Sciatic nerve (tissue), 2 donors: Measurements from ENCODE around the gene DAZAP1. TPM values are rescaled to one million over a fixed set of nuclear protein-coding genes. Genes with fewer than 3 reads are reported as not detected.
"Not testable (repeated sequence)": the region's sequence is repeated elsewhere in the genome, so short reads cannot be mapped to it uniquely, and the experiment has no call there.

Experiments
- ATAC-seq: fragments of 200-7000 bp; cut with Tn5 transposase; one replicate; pipeline ENCODE4 v1.9.1; 2020; ENCODE audit warnings: mild to moderate bottlenecking, moderate library complexity
- DNase-seq: peaks from one replicate; pipeline ENCODE4 v3.0.0-alpha.2; 2020; ENCODE audit warnings: low spot score
- intact Hi-C: fragments of 100-400 bp; cut with DNase I; formaldehyde crosslinking; loops from one replicate; pipeline ENCODE4 v1.14.2; 2022
- total RNA-seq: library from RNA; stranded (reverse); fragmentation: NEBNext Ultra II Directional; extraction: Animal tissue kit (Norgen Biotek cat#: 25700); gene quantifications from one replicate; pipeline ENCODE4 v1.2.1, GENCODE V29; 2021
- donor health status: DM: no; HTN: no; CAD: no.
- donor health status: DM: no; HTN: no; CAD: no.

Gene DAZAP1
- total RNA-seq, 1 donor from 2014 or later: 75.7 TPM

DNA sequence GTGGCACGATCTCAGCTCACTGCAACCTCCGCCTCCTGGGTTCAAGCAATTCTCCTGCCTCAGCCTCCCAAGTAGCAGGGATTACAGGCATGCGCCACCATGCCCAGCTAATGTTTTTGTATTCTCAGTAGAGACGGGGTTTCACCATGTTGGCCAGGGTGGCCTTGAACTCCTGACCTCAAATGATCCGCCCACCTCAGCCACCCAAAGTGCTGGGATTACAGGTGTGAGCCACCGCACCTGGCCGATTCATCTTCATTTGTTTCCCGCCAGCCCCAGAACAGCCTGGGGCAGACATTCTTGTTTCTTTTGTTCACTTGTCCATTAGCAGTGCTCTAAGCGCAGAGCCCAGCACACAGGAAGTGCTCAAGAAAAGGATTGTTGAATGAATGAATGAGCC lies 69.7 kb downstream of the DAZAP1 start:
- ATAC-seq, intact Hi-C loops, DNase-seq: not testable (repeated sequence)

DNA sequence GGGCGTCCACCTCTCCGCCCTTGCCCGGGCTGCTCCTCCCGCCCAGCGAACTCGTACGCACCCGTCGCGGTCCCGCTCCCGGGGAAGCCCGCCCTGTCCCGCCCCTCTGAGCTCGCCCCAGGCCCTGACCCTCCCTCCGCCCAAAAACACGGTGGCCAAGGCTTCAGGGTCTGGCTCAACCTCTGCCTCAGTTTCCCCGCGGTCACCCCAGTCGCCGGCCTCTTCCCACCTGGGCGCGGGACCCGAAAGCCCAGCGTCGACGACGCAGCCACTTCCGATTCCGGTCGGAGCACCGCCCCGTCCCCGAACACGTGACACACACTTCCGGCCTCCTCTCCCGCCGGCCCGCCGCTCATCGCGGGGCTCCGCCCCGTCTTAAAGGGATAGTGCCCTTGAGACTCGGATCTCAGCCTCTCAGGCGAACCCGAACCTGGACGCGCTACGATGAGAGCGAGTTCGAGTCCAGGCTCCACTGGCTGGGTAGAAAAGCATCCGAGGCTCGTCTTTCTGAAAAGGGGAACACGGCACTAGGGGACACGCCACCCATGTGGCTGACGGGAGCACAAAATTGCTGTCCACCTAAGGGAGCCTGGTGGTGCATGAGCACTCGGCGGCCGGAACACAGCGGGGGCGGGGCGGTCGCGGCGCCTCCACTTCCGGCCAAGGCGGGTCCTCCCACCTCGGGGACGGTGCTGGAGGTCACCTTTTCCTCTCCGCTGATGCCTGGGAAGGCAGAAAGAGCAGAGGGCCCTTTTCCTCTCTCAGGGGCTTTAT lies 71.7 kb downstream of the DAZAP1 start, which contains the start of gene C19orf25:
Gene C19orf25, minus strand, starts transcription at position 282 of the 774 bp plus-strand sequence. CDS start 312 bp downstream, outside the sequence.
- intact Hi-C loops: no loop called here
- peak; percentile 97 for DNase-seq
- ATAC-seq: peak; percentile 98

- intact Hi-C loops: no loop called here
- DNase-seq (peak; percentile 56), ATAC-seq (no peak)
Measured at GRCh38 chr19:1481224-1481892, 74.0 kb downstream of the DAZAP1 start.

- ATAC-seq: no peak
- intact Hi-C loops: no loop called here
- DNase-seq: peak; percentile 55
Measured at GRCh38 chr19:1481893-1482360, 74.5 kb downstream of the DAZAP1 start.

DNA sequence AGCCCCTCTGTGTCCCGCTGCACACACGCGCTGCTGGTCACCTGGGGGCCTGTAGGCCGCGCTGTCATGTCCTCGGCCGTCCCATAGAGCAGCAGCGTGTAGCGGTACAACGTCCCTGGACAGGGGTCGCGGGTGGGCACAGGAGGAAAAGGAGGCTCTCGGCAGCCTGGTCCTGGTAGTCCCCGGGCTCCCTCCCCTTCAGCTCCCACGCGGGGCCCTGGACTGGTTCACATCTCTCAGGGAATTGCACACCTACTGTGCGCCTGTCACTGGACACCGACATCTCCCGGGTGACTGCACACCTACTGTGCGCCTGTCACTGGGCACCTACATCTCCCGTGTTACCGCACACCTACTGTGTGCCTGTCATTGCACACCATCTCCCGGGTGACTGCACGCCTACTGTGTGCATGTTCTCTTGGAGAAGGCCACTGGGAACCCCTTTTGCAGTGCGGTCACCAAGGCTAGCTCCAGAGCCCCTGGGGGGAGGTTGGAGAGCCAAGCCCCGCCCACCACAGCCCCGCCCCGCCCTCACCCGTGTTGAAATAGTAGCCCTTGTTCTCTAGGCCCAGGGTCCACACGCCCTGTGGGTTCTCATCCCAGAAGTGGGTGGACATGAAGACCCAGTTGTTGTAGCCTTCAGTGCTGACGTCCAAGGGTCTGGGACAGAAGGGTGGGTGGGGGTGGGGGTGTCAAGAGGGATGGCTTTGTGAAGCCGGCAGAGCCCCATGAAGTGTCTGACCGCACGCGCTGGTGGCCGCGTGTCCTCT lies 75.2 kb downstream of the DAZAP1 start:
- intact Hi-C loops: no loop called here
- ATAC-seq (no peak), DNase-seq (peak; percentile 59)

- DNase-seq (peak; percentile 57), ATAC-seq (no peak)
- intact Hi-C loops: no loop called here
Measured at GRCh38 chr19:1483131-1483978, 76.0 kb downstream of the DAZAP1 start.

DNA sequence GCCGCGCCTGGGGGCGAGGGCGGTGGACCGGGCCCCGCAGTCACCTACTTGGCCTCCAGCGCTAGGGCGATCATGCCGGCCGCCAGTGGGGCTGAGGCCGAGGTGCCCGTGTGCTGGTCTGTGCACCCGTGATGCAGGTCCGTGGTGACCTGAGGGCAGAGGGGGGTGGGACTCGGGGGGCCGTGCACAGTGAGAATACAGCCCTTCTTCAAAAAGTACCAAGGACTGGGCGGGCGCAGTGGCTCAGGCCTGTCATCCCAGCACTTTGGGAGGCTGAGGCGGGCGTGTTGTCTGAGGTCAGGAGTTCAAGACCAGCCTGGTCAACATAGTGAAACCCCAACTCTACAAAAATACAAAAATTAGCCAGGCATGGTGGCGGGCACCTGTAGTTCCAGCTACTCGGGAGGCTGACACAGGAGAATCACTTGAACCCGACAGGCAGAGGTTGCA lies 76.6 kb downstream of the DAZAP1 start:
- DNase-seq (peak; percentile 55), ATAC-seq (no peak)
- intact Hi-C loops: no loop called here

Other genes with a start within 250 kb of the DAZAP1 start
- 131 TPM for gene SBNO2, start 233.3 kb upstream of the DAZAP1 start, total RNA-seq
- gene STK11, start 201.8 kb upstream of the DAZAP1 start, total RNA-seq: 57.2 TPM
- gene CBARP, start 169.6 kb upstream of the DAZAP1 start, total RNA-seq: 2.9 TPM
- gene ATP5F1D, start 165.8 kb upstream of the DAZAP1 start, total RNA-seq: 90.9 TPM
- 117 TPM for gene MIDN, start 159.0 kb upstream of the DAZAP1 start, total RNA-seq
- gene CIRBP, start 138.3 kb upstream of the DAZAP1 start, total RNA-seq: 550 TPM
- gene FAM174C, start 132.1 kb upstream of the DAZAP1 start, total RNA-seq: 21.4 TPM
- not detected for gene EFNA2, start 121.7 kb upstream of the DAZAP1 start, total RNA-seq
- gene NDUFS7, start 23.7 kb upstream of the DAZAP1 start, total RNA-seq: 57.5 TPM
- 48.1 TPM for gene GAMT, start 6.0 kb upstream of the DAZAP1 start, total RNA-seq
- 753 TPM for gene RPS15, start 30.8 kb downstream of the DAZAP1 start, total RNA-seq
- 6.0 TPM for gene APC2, start 42.5 kb downstream of the DAZAP1 start, total RNA-seq
- gene C19orf25, start 71.6 kb downstream of the DAZAP1 start, total RNA-seq: 22.1 TPM
- 2.5 TPM for gene PCSK4, start 82.8 kb downstream of the DAZAP1 start, total RNA-seq
- gene REEP6, start 83.6 kb downstream of the DAZAP1 start, total RNA-seq: 3.9 TPM
- 48.3 TPM for gene ADAMTSL5, start 105.4 kb downstream of the DAZAP1 start, total RNA-seq
- gene PLK5, start 116.5 kb downstream of the DAZAP1 start, total RNA-seq: 0.80 TPM
- gene MEX3D, start 160.7 kb downstream of the DAZAP1 start, total RNA-seq: 27.1 TPM
- 48.1 TPM for gene MBD3, start 185.3 kb downstream of the DAZAP1 start, total RNA-seq
- 136 TPM for gene UQCR11, start 197.9 kb downstream of the DAZAP1 start, total RNA-seq
- 48.7 TPM for gene TCF3, start 245.0 kb downstream of the DAZAP1 start, total RNA-seq